Left renal cortex interstitium (tissue), 4 donors: Measurements from ENCODE around the gene PHYHD1. TPM values are rescaled to one million over a fixed set of nuclear protein-coding genes. Genes with fewer than 3 reads are reported as not detected.

ENCODE experiments used
- DNase-seq, 4 donors: peaks; one replicate each; pipeline ENCODE4 v3.0.0-alpha.2; 2013; ENCODE audit warnings: low read depth in 4 of 4, low spot score in 2 of 4, missing footprints in 1 of 4
- polyA plus RNA-seq, 4 donors: library from polyadenylated mRNA; unstranded; fragments of 120-200 nt; gene quantifications; one replicate each; pipeline ENCODE4 v1.2.1, GENCODE V29; 2013; ENCODE audit not compliant: insufficient read length in 4 of 4

PHYHD1 gene
- polyA plus RNA-seq: 10 to 100 TPM; 55.6 to 69.5 (median 62.4) TPM

DNA sequence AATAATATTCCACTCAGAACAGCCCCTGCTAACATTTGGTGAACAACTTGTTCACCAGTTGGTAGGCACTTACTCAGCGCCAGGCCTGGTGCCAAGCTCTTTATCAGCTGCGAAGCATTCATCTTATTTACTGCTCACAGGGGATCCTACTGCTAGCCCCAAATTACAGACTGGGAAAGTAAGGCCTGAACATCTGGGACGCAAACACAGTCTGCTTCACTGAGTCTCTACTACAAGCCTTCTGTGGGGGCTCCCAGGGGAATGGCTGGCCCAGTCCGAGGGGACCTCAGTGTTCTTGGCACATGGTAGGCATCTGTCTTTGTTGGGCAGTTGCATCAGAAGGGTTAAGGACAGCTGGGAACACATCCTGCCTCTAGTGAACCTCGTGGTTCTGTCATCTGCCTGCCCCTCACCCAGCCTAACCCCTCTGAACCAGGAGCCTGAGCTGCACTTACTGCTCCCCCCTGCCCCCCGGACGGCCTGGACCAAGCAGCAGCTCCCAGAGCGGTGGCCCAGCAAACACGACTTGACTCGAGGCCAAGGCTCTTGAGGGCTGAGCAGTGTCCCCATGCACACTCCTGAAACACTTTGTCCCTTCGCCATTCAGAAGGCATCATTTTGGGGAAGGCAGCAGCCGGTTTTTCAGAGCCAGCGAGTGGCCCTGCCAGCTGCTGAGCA lies at the start of gene PHYHD1:
TSS of gene PHYHD1 (plus strand) at position 602 of the 678 bp plus-strand sequence. CDS start 1,342 bp downstream, outside the sequence.
- no peak for DNase-seq

DNA sequence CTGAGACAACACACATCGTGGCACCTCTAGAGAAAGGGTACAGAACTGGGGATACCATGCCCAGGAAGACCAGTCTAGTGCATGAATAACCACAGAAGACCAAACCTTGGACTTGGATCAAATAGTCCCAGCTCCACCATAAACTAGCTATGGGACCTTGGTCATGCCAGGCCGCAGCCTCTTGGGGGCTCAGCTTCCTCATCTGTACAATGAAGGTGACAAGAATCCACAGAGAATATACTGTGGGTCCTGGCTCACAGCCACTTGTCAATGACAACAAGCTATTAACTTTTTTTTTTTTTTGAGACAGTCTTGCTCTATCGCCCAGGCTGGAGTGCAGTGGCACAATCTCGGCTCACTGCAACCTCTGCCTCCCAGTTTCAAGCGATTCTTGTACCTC lies 42.9 kb upstream of the PHYHD1 start:
- no peak for DNase-seq

DNA sequence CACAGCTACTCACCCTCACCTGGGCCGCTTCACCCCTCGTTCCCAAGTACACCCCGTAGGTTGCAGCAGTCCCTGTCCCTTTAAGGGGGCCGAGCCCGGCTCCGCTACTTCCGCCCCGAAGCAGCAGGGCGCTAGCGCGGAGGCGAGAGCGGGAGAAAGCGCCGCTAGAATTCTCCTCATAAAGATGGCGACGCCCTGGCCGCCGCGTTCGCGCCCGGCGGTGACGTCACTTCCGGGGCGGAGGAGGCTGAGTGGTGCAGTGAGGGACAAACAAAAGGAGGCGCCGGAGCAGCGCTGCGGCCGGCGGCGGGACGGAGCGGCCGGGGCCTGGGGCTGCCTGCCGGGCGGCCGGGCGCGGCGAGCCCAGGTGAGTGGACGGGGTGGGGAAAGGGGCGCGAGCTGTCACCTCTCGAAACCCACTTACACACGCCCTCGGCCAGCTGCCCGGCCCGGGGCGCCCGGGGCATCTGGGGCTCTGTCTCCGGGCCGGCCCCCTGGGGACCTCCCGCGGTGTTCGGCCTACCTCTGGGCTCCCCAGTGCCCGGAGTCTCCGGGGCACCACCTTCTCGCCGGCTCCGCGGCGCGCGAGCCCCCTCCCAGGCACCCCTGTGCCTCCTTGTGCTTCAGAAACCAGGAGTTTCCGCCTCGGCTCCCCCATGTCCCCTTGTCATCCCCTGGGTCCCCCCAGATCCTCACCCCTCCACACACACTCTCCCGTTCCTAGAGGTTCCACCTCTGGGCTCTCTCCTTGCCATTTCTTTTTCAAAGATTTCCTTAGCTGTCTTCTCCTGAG lies 38.7 kb upstream of the PHYHD1 start, which contains the start of the genes KYAT1 and LRRC8A:
TSS of gene KYAT1 (minus strand) at position 67 of the 793 bp plus-strand sequence. CDS start 36,545 bp downstream, outside the sequence.
TSS of gene LRRC8A (plus strand) at position 250 of the 793 bp plus-strand sequence. CDS start 25,032 bp downstream, outside the sequence.
- peak; percentile 82 to 95 (median 91) for DNase-seq

DNA sequence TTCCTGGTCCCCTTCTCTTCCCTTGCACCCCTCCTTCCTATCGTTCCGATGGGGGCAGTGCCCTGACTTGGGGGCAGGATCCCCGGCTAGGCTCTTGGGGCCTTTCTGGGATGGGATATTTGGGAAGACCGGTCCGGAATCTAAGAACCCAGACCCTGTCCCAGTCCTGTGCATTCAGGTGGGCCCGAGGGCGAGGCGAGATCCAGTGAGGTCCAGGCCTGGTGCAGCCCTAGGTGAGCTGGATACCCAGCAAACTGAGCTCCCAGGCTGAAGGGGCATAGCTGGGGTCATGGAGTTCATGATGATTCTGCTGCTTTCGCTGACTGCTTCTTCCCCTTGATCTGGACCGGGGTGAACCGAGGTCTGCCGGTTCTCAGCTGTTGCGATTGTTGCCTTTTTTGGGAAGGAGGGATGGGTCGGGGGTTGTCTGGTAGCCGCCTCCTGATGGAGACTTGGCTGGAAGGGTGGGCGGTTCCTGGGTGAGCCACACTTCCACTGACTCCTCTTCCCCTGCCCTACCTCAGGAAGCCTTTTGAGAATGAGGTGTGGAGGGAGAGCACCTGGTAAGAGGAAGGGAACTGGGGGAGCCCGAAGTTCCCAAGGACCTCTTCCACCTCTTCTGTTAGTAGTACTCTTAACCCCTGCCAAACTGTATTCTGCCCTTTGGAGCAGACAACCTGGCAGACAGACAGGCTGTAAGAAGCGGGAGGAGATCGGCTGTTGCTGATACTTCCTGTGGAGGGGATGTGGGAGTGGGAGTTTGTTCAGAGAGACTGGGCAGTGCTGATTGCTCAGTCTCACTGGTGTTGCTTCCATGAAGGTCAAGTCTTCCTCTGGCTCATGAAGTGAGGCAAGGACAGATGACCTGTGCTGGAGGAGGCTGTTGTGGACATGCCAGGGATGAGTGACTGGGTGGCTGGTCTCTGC lies 37.8 kb upstream of the PHYHD1 start:
- no peak for DNase-seq

DNA sequence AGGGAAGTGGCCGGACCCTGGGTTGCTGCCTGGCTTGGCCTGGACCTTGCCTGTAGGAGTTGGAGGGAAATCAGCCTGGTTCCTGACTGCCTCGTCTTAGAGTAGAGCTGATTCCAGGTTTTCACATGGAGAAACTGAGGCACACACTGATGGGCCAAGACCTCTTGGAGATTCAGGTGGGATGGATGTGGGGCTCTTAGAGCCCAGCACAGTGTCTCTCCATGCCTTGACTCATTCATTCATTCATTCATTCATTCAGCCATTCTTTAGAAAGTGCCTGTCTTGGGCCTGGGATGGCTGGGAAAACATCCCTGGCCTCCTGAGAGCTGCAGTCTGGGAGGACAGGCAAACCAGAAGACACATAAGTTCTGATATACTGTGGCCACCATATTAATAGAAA lies 36.6 kb upstream of the PHYHD1 start:
- no peak for DNase-seq

DNA sequence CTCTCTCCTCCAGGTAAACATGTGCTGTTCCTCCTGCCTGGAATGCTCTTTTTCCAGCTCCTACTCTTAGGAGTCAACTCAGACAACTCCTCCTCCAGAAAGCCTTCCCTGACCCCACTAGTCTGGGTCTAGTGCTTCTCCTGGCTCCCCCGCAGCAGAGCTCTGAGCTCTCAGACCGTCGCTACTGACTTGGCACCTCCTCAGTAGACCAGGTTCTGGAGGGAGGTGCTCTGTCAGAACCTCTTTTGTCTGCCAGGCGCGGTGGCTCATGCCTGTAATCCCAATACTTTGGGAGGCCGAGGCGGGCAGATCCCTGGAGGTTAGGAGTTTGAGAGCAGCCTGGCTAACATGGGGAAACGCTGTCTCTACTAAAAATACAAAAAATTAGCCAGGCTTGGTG lies 35.4 kb upstream of the PHYHD1 start:
- no peak for DNase-seq

DNA sequence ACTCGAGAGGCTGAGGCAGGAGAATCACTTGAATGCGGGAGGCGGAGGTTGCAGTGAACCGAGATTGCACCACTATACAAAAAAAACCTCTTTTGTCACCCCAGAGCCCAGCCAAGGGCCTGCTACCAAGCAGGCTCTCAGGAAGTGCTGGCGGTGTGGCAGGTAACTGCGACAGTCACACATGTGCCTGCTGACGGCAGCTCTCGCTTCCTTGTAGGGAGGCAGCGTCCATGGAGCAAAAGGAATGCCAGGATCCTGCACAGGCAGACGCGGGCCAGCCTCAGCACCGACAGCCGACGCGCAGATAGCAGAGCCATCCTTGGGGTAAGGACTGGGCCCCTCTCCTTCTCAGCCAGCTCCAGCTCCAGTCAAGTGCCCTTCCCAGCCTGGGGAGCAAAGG lies 35.0 kb upstream of the PHYHD1 start:
- DNase-seq: no peak

DNA sequence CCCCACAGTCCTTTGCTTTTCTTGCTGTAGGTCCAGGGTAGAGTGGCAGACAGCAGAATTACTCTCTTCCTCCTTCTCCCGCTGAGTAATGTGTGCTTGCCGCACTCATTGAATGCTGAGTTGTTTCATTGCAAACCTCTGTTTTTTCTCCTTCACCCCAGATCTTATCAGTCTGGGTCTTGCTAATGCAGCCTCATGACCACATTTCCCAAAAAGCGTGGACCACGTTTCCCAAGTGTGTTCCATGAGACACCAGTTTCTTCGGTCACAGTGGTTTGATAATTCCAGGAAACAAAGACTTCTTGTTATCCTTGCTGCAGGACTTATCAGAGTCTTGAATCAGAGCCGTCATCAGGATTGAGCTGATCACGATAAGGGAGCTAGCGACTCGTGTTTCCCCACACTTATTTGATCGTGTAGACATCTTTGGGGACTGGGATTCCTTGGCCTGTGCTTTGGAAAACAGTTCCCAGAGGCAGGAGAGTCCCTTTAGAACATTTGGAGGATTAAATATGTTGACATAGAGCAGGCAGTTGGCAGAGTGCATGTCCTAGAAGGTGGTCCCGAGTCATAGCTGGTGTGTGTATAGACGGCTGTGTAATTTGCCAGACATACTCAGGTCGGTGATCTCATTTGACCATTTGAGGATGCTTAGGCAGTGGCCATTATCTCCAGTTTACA lies 34.4 kb upstream of the PHYHD1 start:
- DNase-seq: no peak

DNA sequence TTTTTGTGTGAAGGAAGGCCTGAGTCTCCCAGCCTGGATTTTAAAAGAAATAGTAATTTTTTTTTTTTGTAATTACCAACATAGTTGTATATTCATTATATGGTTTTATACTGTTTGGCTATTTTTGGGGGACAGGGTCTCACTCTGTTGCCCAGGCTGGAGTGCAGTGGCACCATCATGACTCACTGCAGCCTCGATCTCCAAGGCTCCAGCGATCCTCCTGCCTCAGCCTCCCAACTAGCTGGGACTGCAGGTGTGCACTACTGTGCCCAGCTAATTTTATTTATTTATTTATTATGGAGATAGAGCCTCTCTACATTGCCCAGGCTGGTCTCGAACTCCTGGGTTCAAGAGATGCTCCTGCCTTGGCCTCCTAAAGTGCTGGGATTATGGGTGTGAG lies 33.7 kb upstream of the PHYHD1 start:
- no peak for DNase-seq

DNA sequence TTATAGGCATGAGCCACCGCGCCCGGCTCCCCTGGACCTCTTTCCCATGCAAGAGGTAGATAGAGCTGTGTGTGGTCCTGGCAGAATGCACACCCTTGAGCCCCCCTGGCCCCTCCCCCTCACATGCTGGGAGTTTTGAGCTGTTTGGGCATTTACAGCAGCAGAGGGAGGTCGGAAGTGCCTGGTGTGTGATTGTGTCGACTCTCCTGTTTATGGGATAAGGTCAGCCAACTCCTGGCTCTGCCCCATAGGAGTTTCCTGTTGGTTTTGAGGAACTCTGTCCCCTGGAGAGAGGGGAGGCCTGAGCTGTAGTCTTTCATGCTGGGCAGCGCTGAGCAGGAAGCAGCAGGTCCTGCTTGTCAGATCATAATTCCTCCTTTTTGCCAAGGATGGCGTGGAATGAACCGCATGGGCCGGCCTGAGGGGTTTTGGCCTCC lies 32.9 kb upstream of the PHYHD1 start:
- no peak for DNase-seq

DNA sequence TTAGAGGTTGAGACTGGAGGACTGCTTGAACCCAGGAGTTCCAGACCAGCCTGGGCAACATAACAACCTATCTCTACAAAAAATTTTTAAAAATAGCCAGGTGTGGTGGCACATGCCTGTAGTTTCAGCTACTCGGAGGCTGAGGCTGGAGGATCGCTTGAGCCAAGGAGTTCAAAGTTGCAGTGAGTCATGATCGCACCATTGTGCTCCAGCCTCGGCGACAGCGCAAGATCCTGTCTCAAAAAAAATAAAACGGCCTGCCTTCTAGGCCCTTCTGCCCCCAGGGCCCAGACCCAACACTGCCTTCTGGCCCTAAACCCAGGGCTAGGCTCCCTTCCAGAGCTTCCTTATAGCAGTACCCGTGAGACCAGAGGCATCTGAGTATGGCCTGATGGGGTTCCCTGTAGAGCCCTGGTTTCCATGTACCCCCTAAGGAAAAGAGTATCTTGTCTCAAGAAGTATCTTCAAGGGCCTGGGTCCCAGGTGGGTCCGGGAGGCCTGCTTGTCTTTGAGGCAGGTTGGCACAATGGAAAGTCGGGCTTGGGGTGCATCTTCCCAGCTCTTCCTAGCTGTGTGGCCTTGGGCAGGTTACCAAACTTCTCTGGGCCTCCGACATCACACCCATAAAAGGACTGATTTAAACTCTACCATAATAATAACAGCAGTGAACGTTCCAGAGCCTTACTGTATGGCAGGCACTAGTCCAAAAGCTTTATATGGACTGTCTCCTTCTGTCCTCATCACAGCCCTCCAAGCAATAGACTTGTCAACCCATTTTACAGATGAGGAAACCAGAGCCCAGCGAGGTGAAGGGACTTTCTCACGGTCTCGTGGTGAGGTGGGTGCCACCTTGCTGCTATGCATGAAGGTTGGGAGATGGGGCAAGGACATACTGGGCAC lies 29.2 kb upstream of the PHYHD1 start:
- no peak for DNase-seq

DNA sequence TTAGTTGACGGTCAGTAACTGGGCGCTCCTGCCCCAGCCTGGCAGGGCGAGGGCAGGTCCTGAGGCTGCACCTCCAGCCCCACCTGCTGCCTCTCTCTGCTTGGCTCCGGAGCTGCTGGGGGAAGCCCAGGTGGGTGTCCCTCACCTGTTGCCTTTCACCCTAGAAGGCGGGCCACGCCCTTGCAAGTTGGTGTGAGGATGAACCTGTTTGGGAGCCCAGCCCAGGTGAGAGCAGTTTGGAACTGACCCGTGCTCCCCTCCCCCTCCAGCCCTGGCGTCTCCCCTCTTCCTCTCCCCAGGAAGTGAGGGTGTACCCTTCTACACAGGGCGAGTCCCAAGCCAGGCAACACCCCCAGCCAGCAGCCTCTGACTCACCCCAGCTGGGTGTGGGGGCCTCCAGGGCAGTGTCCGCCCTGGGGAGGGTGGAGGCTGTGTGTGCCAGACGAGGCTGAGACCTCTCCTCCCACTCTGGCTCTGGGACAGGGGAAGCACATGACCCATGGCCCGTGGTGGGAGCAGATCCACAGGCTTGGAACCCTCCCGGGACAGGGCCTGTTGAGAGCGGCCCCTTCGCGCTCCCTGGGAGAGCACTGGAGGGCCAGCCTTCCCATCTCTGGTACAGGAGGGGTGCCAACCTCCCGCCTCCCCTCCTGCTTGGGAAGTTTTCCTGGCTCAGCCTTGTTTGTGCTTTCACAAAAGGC lies 28.4 kb upstream of the PHYHD1 start:
- DNase-seq: no peak

DNA sequence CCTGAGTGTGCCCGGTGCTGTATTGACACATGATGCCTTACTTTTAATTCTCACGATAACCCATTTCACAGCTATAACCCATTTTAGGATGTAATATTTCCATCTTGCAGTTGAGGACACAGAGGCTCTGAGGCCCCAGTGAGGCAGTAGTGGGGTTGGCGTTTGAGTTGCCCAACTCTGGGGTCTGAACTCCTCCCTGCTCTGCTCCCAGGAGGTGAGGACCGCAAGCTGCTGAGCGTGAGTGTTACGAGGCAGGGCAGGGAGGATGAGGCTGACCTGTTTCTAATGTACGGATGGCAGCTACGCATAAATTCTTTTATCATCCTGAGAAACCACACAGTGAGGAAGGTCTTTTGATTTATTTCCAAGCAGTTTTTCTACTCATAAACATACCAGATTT lies 27.4 kb upstream of the PHYHD1 start:
- no peak for DNase-seq

DNA sequence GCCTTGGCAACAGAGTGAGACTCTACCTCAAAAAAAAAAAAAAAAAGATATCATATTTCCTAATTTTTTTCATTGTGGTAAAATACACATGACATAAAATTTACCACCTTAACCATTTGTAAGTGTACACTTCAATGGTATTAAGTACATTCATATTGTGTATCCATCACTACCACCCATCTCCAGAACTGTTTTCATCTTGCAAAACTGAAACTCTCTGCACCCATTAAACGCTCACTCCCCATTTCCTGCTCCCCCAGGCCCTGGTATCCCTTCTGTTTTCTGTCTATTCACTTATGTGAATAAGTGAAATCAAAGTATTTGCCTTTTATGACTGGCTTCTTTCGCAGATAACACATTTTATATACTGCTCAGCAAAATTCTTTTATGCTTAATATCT lies 26.0 kb upstream of the PHYHD1 start:
- no peak for DNase-seq

DNA sequence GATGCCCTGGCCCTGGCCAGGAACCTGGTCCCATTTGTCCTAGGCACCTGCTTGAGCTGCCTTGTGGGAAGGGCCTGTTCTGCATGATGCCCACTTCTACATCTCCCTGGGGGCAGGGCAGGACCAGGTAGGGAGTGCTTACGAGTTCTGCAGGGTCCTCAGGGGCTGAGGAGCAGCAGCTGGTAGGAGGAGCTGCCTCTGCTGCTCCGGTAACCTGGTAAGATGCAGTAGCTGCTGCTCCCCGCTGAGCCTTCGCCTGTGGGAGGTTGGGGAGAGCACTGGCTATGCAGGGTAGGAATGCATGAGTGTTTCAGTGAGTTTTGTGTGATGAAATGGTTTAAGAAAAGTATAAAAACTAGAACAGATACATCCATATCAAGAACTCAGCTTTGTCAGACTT lies 25.2 kb upstream of the PHYHD1 start:
- no peak for DNase-seq

DNA sequence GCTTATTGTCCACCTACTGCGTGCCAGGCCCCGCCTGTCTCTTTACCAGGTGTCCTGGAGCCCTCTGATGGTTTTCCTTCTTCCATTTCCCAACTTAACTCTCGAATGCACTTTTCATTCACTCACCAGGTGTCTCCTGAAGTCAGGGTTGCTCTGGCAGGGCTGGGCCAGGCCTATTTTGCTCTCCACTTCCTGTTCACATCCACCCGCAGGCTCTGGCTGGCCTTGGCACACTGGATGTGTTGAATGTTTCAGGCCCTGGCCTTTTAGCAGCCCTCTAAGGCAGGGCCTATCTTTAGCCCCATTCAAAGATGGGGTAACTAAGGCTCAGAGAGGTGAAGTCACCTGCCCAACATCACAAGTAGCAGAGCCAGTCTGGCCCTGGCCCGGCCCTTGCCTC lies 22.4 kb upstream of the PHYHD1 start:
- DNase-seq: no peak

DNA sequence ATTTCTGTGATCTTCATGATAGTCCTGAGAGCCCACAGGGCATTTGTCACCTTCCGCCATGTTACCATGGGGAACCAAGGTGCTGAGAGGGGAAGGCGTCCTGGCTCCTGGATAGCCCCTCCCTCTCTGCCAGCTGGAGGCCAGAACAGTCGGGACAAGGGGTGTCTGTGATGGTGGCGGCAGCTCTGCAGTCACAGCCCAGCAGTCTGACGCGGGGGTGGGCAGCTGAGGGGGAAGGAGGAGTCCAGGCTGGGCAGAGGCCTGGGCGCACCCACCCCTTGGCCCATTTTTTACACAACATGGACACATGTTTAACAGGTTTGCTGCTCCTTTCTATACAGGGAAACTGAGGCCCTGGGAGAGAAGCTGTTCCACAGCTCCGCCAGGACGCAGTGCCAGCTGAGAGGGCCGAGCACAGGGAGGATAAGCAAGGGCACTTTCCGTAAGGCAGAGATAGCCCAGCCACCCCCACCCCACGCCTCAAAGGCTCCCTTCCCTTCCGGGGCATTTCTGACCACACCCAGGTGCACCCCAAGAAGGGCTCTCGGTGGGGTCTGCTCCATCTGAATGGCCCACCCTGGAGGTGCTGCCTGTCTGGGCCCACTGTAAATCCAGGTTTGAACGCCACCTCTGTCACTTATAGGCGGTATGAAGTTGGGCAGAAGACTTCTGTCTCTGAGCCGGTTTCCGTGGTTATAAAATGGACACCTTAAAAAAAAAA lies 21.8 kb upstream of the PHYHD1 start:
- DNase-seq: no peak
